Neural cell (in vitro differentiated cells): ENCODE measurements around the gene GAS7.

Experiments used
- CTCF ChIP-seq: fragments of 450-650 bp; IDR thresholded peaks from 2 replicates; pipeline ENCODE4 v1.5.1; 2014; ENCODE audit warnings: antibody characterized with exemption, mild to moderate bottlenecking, moderate library complexity; ENCODE audit not compliant: poor library complexity, severe bottlenecking
- MXI1 ChIP-seq: fragments of 450-650 bp; conservative IDR thresholded peaks from 2 replicates; pipeline ENCODE4 v1.6.1; 2014; ENCODE audit warnings: antibody characterized with exemption, mild to moderate bottlenecking; ENCODE audit not compliant: poor library complexity, severe bottlenecking
- POLR2AphosphoS5 ChIP-seq: IDR thresholded peaks from 2 replicates; pipeline ENCODE4 v1.6.1; 2012
- RAD21 ChIP-seq: fragments of 450-650 bp; conservative IDR thresholded peaks from 2 replicates; pipeline ENCODE4 v1.6.1; 2014; ENCODE audit warnings: antibody characterized with exemption, mild to moderate bottlenecking, moderate library complexity

GRCh38 chr17:9953492-9953891 is 244.9 kb downstream of the GAS7 start:
- TF ChIP-seq CTCF = no peak
- no peak for TF ChIP-seq POLR2AphosphoS5
- no peak for TF ChIP-seq MXI1
- no peak for TF ChIP-seq RAD21
